Peyer's patch (tissue), 4 donors: ENCODE data around the gene CTDSPL. TPM values are rescaled to one million over a fixed set of nuclear protein-coding genes. Genes with fewer than 3 reads are reported as not detected.

Experiments
- DNase-seq, 3 donors: peaks; one replicate each; pipeline ENCODE4 v3.0.0-alpha.2; 2017 to 2019
- H3K27ac ChIP-seq, 4 donors: fragments of 200-600 bp; sonication (generic); one replicate each; pipeline ENCODE4 v1.5.1; 2016 to 2019
- H3K27me3 ChIP-seq, 2 donors: fragments of 200-600 bp; sonication (generic); one replicate each; pipeline ENCODE4 v1.5.1; 2019
- H3K36me3 ChIP-seq, 3 donors: fragments of 200-600 bp; sonication (generic); one replicate each; pipeline ENCODE4 v1.5.1; 2016 to 2019
- H3K4me1 ChIP-seq, 4 donors: fragments of 200-600 bp; sonication (generic); one replicate each; pipeline ENCODE4 v1.5.1; 2016 to 2019
- H3K4me3 ChIP-seq, 4 donors: fragments of 200-600 bp; sonication (generic); 1 replicate in 3 of 4; 2 replicates in 1 of 4; pipeline ENCODE4 v1.5.1; 2016 to 2019; ENCODE audit warnings: mild to moderate bottlenecking in 1 of 4
- H3K9me3 ChIP-seq, 4 donors: fragments of 200-600 bp; sonication (generic); one replicate each; pipeline ENCODE4 v1.5.1; 2016 to 2019; ENCODE audit warnings: mild to moderate bottlenecking in 1 of 4
- CTCF ChIP-seq, 6 experiments: fragments of 450-650 bp in 4 of 6; fragments of 200-600 bp in 2 of 6; sonication (generic) in 1 of 6; IDR thresholded peaks; one replicate each; pipeline ENCODE4 v1.5.1; 2017 to 2019; ENCODE audit warnings: antibody characterized with exemption in 6 of 6, mild to moderate bottlenecking in 3 of 6, moderate library complexity in 1 of 6
- POLR2A ChIP-seq, 2 donors: fragments of 450-650 bp; IDR thresholded peaks; one replicate each; pipeline ENCODE4 v1.5.1; 2017; ENCODE audit warnings: antibody characterized with exemption in 2 of 2, mild to moderate bottlenecking in 2 of 2, moderate library complexity in 2 of 2
- total RNA-seq, 4 donors: library from RNA; depleted of rRNA; stranded (reverse); fragments of >200 nt; gene quantifications; one replicate each; pipeline ENCODE4 v1.1.0, GENCODE V29; 2016

CTDSPL gene
- total RNA-seq, 4 donors from 2014 or later: 36.3 to 42.3 (median 38.4) TPM

DNA sequence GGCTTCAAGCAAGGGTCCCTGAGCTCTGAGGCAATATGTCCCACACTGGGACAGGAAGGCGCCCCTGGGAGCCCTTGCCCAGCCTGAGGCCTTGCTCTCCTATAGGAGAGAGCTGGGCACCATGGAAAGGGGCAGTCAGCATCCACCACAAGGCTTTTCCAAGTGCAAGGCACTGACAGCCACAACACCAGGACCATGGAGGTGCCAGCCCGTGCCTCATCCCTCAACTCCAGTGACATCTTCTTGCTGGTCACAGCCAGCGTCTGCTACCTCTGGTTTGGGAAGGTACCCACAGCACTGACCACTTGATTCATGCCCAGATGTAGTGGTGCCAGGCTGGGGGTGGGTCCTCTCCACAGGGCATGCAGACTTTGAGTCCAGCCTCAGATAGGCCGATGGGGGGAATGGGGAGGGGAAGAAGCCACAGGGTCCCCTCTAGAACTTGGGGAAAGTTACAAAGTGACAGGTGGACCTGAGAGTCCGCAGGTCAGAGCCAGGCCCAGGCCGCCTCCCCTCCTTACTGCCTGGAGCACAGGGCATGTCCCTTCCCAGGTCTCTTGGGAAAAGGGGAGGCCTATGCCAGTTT is 140.7 kb downstream of the CTDSPL start:
- Histone ChIP-seq H3K9me3 (no peaks in the 10 kb centered on the region), H3K4me3 (no peak overlapping the region), H3K27me3 (no peaks in the 10 kb centered on the region), H3K36me3 (peaks cover 0 to 59% (median 3%) of the 10 kb centered on the region in 3 donors), H3K4me1 (peaks cover 6 to 43% (median 11%) of the 10 kb centered on the region in 4 donors), H3K27ac (peak overlapping the region in 2 of 4 donors; percentile 31 to 67)
- TF ChIP-seq POLR2A (IDR thresholded peaks at IDR 0.05): no peak
- no peak for TF ChIP-seq CTCF (IDR thresholded peaks at IDR 0.05)
- peak in 2 of 3 donors; percentile 42 to 47 for DNase-seq

- H3K27ac ChIP-seq: peak overlapping the region in 3 of 4 donors; percentile 6 to 67 (median 31)
- peaks cover 6 to 37% (median 7%) of the 10 kb centered on the region in 4 donors for H3K4me1 ChIP-seq
- H3K4me3 ChIP-seq: no peak overlapping the region
- TF ChIP-seq CTCF (IDR thresholded peaks at IDR 0.05) (no peak), POLR2A (IDR thresholded peaks at IDR 0.05) (no peak)
- no peaks in the 10 kb centered on the region for H3K9me3 ChIP-seq
- H3K36me3 ChIP-seq: peaks cover 0 to 60% (median 3%) of the 10 kb centered on the region in 3 donors
- no peaks in the 10 kb centered on the region for H3K27me3 ChIP-seq
- DNase-seq: peak in 1 of 3 donors; percentile 45
These were observed 141.3 kb downstream of the CTDSPL start for GRCh38 chr3:38002940-38003339.

- Histone ChIP-seq H3K4me3 (no peak overlapping the region), H3K4me1 (peaks cover 1 to 33% (median 3%) of the 10 kb centered on the region in 4 donors), H3K27me3 (no peaks in the 10 kb centered on the region), H3K27ac (peak overlapping the region in 3 of 4 donors; percentile 6 to 71 (median 67)), H3K36me3 (peaks cover 0 to 64% (median 3%) of the 10 kb centered on the region in 3 donors), H3K9me3 (no peaks in the 10 kb centered on the region)
- TF ChIP-seq POLR2A (IDR thresholded peaks at IDR 0.05) (no peak), CTCF (IDR thresholded peaks at IDR 0.05) (peak; percentile 66 to 86 (median 84))
- DNase-seq: peak; percentile 56 to 84 (median 83)
These were observed 141.7 kb downstream of the CTDSPL start for GRCh38 chr3:38003371-38003816.

GRCh38 chr3:38003817-38004414 is 142.2 kb downstream of the CTDSPL start:
- H3K27ac ChIP-seq: peak overlapping the region in 3 of 4 donors; percentile 6 to 71 (median 67)
- peak in 1 of 3 donors; percentile 58 for DNase-seq
- H3K4me1 ChIP-seq: peaks cover 0 to 30% (median 1%) of the 10 kb centered on the region in 4 donors
- no peak overlapping the region for H3K4me3 ChIP-seq
- no peaks in the 10 kb centered on the region for H3K27me3 ChIP-seq
- H3K36me3 ChIP-seq: peaks cover 0 to 69% (median 3%) of the 10 kb centered on the region in 3 donors
- TF ChIP-seq CTCF (IDR thresholded peaks at IDR 0.05) (no peak), POLR2A (IDR thresholded peaks at IDR 0.05) (no peak)
- H3K9me3 ChIP-seq: no peaks in the 10 kb centered on the region

- peak overlapping the region in 2 of 4 donors; percentile 67 to 71 for H3K27ac ChIP-seq
- peaks cover 0 to 25% (median 0%) of the 10 kb centered on the region in 4 donors for H3K4me1 ChIP-seq
- TF ChIP-seq POLR2A (IDR thresholded peaks at IDR 0.05): peak in 1 of 2 donors; percentile 18
- TF ChIP-seq CTCF (IDR thresholded peaks at IDR 0.05): peak; percentile 7 to 82 (median 66)
- no peaks in the 10 kb centered on the region for H3K27me3 ChIP-seq
- no peaks in the 10 kb centered on the region for H3K9me3 ChIP-seq
- H3K4me3 ChIP-seq: no peak overlapping the region
- peak; percentile 73 to 94 (median 85) for DNase-seq
- peaks cover 0 to 67% (median 3%) of the 10 kb centered on the region in 3 donors for H3K36me3 ChIP-seq
These were observed 142.9 kb downstream of the CTDSPL start for GRCh38 chr3:38004415-38005075.
